Measurements from ENCODE around the gene PRDM12.
A peak's percentile ranks its signal among the peaks of the same experiment; 100 is the strongest.

The PRDM12 gene

DNA sequence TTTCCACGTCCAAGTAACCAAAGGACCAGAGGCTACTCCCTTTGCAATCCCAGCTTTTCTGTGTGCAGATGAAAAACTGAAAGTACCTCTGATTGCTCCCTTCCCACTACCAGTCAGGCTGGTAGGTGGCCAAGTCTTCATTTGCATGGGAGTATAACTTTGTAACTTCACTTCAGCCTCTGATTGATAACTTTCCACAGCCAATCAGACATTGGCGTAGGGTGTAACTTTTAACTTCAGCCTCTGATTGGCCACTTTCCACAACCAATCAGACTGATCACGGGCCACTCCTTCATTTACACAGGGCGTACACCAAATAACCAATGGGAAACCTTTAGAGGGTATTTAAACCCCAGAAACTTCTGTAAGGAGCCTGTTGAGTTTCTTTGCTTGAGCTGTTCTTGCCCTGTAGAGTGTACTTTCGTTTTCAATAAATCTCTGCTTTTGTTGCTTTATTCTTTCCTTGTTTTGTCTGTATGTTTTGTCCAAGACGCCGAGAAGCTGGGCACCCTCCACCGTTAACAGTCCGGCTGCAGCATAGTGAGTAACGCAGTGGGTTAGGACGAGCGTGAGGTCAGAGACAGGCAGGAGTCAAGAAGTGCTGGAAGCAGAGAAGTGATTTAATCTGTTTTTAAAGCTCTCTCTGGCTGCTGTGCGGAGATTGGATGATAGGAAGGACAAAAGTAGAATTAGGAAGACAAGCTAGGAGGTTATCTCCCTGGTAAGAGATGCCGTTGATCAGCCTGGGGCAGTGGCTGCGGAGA, 25.7 kb downstream of the PRDM12 start:
- no peak for DNase-seq (ENCODE audit: low read depth)

DNA sequence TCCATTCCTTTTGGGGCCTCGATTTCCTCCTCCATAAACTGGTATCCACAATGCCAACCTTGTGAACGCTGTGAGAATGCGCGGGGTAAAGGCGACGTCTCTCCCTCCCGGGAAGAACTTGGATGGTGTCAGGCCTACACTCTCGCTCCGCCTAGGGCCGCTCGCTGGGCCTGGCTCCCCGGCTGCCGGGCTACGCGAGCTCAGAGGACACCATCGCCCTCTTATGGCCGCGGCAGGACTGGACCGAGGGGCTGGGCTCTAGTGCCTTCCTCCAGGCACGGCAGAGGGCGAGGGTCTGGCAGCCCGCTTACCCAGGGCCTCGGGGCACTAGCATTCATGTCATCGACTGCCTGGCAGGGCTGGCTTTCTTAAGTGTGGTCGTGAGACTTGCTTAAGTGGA, 27.9 kb downstream of the PRDM12 start:
- DNase-seq (ENCODE audit: low read depth), result no peak

GRCh38 chr9:130693101-130693425, 28.7 kb downstream of the PRDM12 start:
- no peak for DNase-seq (ENCODE audit: low read depth)

DNA sequence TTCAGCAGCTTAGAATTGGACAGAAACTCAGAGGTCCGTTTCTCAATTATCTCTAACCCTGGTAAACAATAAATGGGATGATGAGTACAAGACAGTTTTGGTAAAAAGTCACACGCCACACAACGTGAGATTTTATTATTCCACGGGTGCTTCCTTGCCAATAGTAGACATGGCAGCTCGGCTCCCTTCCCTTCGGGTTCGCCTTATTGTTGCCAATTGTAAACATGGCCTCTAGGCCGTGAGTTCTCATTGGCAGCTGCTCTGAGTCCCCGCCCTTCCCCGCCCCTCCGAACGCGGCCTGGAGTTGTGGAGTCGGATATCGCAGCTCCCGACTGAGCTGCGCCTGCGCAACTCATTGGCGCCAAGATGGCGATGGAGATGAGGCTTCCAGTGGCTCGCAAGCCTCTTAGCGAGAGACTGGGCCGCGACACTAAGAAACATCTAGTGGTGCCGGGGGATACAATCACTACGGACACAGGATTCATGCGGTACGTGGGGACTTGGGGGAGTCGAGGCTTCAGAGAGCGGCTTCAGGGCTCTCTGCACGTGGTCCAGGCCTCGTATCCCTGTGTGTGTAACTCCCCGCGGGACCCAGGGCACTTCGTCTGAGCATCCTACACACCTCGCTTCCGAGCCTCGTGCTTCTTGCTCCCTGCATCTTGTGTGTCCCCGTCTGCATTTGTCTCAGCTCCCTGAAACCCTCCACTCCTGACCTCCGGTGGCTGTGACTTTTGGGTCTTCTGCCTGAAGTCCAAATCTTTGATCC, 29.2 kb downstream of the PRDM12 start, which contains the start of gene EXOSC2:
TSS of gene EXOSC2 (plus strand) at position 355 of the 766 bp plus-strand sequence. CDS start at position 367, 12 bp downstream.
- DNase-seq (ENCODE audit: low read depth), result peak; percentile 76

- DNase-seq (ENCODE audit: low read depth), result no peak
Observed at GRCh38 chr9:130694205-130694604, 29.8 kb downstream of the PRDM12 start.

DNA sequence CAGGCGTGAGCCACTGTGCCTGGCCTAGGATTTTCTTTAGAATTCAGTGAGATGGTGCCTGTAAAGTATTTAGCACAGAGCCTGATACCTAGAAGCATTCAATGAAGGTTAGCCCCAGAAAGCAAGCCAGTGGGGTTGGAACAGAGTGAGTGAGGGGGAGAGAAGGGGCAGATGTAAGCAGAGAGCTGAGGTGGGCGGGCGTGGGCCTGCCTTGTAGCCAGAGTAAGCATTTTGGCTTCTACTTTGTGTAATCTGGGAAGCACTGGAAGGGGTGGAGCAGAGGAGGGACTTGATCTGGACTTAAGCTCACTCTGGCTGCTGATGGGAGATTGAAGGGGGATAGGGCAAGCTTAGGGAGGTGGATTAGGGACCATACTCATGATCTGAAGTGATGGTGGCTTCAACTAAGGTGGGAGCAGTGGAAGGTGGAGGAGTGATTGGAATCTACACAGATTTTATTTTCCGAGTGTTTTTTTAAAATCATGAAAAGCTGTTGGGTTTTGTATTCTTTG, 31.8 kb downstream of the PRDM12 start:
- no peak for DNase-seq (ENCODE audit: low read depth)

- no peak for DNase-seq (ENCODE audit: low read depth)
Observed at GRCh38 chr9:130696996-130697395, 32.6 kb downstream of the PRDM12 start.

DNA sequence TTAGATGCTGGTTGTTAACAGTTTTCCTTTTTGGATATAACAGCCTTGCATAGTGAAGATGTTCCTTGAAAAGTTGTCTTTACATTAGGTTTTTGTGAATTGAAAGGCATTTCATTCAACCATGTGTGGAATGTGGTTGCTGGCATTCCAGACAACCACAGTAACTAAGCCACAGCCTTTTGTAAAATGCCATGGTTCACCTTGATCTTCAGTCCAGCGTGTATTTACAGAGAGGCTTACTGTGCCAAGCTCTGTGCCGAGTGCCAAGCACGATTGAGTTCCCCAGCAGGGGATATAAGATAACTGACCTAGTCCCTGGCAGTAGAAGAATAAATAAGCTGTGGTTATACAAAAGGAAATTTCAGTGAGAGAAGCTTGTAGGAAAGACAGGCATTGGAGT, 34.1 kb downstream of the PRDM12 start:
- no peak for DNase-seq (ENCODE audit: low read depth)

GRCh38 chr9:130699047-130699446, 34.7 kb downstream of the PRDM12 start:
- no peak for DNase-seq (ENCODE audit: low read depth)

DNA sequence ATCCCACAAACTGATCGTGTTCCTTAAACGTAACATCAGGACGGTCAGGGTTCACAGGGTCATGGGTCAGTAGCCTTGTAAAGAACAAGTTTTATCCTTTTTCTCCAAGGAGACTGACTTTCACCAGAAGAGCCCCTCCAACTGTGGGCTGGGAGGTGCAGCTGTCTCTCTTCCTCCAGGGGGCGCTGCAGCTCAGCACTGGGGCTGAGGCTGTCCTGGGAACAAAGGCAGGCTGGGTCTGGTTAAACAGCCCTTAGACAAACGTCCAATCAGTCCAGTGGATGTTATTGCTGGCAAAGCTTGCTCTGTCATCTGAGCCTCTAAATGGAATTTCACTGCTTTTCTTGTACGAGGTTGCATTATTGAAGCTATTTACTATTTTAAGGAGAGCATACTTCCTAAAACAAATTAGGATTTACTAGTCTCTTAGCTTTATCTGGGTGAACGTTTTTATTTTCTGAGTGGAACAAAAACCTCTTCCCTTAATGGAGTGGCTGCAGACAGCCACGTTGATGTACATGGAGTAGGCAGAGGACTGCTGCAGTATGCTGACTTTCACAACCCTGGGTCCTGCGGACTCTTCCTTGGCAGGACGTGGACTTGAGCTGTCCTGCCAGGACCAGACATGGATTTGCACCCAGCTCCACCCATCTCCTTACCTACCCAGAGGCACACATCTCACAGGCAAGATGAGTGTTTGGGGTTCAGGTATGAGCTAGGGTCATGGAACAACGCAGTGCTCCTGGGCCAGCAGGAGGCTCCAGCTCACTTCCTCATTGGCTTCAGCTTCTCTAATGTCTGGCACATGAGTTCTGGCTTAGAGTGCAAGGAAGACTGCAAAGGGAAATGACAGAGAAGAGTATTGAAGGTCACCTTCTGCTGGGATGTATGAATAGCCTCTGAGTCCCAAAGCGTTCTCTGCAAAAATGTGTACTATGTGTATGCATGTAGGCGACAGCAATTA, 36.9 kb downstream of the PRDM12 start:
- no peak for DNase-seq (ENCODE audit: low read depth)

DNA sequence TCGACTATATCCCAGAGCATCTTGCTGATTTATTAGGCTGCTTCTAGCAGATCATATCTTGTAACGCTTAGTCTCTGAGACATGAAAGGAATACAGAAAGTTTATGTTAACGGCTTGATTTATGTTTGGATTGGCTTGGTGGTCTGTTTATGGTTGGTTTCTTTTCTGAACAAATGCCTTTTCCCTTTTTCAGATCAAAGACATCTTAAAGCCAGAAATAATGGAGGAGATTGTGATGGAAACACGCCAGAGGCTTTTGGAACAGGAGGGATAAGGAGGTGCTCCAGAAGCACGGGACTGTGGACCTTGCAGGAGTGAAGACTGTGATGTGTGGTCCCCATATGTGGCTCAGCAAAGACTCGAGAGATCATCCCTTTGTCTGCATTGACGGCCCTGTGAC, 39.1 kb downstream of the PRDM12 start:
- DNase-seq (ENCODE audit: low read depth), result no peak

DNA sequence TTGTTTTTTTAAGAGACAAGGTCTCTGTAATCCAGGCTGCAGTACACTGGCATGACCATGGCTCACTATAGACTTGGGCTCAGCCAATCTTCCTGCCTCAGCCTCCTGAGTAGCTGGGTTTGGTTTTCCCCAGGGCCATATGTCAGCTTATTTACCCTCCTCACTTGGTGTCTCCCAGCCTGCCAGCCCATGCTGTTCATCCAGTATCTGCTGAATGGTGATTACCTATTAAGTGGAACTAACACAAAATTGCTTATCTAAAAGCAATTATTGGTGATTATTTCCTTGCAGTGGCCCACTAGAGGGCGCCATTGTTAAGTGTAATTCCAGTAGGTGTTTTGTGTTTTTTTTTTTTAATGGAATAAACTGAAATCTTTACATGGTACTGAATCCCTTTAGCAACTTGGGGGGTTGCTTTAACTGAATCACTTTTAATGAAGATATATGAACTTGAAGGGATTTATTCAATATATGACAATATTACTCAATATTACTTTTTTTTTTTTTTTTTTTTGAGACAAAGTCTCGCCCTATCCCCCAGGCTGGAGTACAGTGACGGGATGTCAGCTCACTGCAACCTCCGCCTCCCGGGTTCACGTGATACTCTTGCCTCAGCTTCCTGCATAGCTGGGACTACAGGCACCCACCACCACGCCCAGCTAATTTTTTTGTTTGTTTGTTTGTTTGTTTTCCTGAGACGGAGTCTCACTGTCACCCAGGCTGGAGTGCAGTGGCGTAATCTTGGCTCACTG, 43.0 kb downstream of the PRDM12 start:
- DNase-seq (ENCODE audit: low read depth), result no peak

- no peak for DNase-seq (ENCODE audit: low read depth)
Observed at GRCh38 chr9:130710822-130711352, 46.5 kb downstream of the PRDM12 start.

- DNase-seq (ENCODE audit: low read depth), result no peak
Observed at GRCh38 chr9:130711469-130711868, 47.1 kb downstream of the PRDM12 start.

DNA sequence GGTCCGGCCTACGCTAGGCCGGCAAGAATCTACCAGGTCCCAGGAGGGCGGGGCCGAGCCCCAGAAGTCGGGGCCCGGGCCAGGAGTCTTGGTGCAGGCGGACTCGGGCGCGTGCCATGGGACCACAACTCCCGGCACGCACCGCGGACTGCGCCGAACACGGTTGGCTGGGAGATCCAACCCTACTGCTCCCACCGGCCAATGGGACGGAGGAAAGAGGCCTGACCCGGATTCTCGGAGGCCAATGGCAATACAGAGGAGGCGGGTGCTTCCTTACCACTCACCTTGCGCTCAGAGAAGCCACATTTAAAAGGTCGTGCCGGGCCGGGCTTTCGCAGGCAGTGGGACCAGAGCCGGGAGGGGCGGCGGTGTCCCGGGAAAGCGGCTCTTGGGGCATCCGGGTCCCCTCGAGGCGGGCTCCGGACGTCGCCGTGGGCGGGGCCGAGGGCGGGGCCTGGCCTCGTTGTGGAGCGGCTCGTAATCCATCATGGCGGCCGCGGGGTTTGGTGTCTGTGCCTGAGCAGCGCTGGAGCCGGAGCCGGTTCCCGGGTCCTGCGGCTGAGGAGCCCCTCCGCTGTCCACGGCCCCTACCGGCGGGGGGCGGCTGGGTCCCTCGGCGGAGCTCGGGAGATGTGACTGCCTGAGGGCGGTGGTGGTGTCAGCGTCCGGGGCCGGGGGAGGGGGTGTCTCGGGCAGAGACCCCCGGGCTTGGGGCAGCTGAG, 48.3 kb downstream of the PRDM12 start:
- peak; percentile 78 for DNase-seq (ENCODE audit: low read depth)

DNA sequence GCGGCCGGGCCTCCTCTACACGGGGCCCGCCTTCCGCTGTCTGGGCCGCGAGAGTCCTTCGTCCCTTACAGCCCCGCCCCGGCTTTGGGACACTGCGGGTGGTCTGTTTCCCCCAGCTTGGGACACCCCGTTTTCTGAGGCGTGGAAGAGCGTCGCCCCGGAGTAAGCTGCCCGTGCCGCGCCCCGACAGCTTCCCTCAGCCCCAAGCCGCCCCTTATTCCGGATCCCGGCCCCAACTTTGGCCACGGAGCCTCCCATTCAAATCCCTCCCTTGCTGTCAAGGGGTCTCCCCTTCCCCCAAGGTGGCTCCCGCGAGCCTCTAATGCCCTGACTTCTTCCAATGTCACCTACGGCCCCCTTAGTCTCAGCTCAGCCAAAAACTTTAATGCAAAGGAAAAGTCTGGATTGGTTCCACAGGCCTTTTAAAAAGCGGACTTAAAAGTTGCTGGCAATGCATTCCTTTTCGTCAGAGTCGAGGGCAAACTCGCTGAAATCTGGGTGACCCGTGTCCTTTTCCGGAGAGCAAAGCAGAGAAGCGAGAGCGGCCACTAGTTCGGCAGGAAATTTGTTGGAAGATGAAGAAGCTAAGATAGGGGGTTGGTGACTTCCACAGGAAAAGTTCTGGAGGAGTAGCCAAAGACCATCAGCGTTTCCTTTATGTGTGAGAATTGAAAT, 49.0 kb downstream of the PRDM12 start:
- no peak for DNase-seq (ENCODE audit: low read depth)

GRCh38 chr9:130714586-130715110, 50.3 kb downstream of the PRDM12 start:
- DNase-seq (ENCODE audit: low read depth), result no peak

DNA sequence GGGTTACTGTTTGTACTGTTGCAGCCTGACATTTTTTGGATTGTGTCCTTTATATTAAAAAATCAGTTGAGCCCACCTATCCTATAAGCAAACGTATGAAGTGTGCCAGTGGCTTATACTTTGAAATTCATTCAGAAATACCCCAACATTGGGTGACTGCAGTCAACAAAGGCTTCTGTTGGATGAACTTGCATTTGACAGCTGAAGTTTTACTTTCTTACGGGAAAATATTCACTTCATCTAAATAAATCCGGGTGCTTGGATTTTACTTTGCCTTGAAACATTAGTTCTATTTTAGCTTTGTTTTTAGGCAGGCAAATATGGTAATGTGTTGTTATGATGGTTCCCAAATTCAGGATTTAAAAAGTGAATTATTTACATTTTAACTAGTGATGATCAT, 50.9 kb downstream of the PRDM12 start:
- no peak for DNase-seq (ENCODE audit: low read depth)

DNA sequence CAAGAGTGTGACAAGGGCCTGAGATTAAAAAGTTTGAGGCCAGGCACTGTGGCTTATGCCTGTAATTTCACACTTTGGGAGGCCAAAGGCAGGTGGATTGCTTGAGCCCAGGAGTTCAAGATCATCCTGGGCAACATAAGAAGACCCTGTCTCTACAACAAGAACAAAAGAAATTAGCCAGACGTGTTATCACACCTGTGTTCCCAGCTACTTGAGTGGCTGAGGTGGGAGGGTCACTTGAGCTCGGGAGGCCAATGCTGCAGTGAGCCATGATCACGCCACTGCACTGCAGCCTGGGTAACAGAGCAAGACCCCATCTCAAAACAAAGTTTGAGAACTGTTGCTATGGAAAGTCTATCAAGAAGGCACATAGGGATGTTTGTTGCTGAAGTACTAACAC, 54.2 kb downstream of the PRDM12 start:
- no peak for DNase-seq (ENCODE audit: low read depth)

GRCh38 chr9:130720762-130721161, 56.4 kb downstream of the PRDM12 start:
- DNase-seq (ENCODE audit: low read depth), result no peak

Measured in CMK (cell line).